Astrocyte of the spinal cord (primary cell): ENCODE results near the gene FUOM.

Experiments used
- DNase-seq: peaks from one replicate; pipeline ENCODE4 v3.0.0; 2011; ENCODE audit warnings: low read depth, low spot score
- H3K4me3 ChIP-seq: 2 replicates; pipeline ENCODE4 v1.5.1; 2011; ENCODE audit warnings: low read depth, mild to moderate bottlenecking, low read length, moderate library complexity
- in situ Hi-C: cut with HindIII; loops from 2 replicates; pipeline ENCODE4 v1.10.0; 2017; ENCODE audit warnings: low sequenced_read_pairs
- TF ChIP-seq, protein P1 (sequence below): IDR thresholded peaks from 2 replicates; pipeline ENCODE4 v1.5.1; 2012; ENCODE audit warnings: low read depth, mild to moderate bottlenecking, low read length, inconsistent platforms

Gene FUOM

DNA sequence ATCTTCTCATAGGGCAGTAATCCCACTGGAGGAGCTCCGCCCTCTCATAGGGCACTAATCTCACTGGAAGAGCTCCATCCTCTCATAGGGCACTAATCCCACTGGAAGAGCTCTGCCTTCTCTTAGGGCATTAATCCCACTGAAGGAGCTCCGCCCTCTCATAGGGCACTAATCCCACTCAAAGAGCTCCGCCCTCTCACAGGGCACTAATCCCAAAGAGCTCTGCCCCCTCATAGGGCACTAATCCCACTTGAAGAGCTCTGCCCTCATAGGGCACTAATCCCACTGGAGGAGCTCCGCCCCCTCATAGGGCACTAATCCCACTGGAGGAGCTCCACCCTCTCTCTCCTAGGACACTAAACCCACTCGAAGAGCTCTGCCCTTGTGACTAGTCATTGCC is 3.4 kb upstream of the FUOM start:
- in situ Hi-C loops, result no loop called here
- TF ChIP-seq, protein P1, sequence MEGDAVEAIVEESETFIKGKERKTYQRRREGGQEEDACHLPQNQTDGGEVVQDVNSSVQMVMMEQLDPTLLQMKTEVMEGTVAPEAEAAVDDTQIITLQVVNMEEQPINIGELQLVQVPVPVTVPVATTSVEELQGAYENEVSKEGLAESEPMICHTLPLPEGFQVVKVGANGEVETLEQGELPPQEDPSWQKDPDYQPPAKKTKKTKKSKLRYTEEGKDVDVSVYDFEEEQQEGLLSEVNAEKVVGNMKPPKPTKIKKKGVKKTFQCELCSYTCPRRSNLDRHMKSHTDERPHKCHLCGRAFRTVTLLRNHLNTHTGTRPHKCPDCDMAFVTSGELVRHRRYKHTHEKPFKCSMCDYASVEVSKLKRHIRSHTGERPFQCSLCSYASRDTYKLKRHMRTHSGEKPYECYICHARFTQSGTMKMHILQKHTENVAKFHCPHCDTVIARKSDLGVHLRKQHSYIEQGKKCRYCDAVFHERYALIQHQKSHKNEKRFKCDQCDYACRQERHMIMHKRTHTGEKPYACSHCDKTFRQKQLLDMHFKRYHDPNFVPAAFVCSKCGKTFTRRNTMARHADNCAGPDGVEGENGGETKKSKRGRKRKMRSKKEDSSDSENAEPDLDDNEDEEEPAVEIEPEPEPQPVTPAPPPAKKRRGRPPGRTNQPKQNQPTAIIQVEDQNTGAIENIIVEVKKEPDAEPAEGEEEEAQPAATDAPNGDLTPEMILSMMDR, result no peak
- DNase-seq, result no peak
- no peak overlapping the region for H3K4me3 ChIP-seq

DNA sequence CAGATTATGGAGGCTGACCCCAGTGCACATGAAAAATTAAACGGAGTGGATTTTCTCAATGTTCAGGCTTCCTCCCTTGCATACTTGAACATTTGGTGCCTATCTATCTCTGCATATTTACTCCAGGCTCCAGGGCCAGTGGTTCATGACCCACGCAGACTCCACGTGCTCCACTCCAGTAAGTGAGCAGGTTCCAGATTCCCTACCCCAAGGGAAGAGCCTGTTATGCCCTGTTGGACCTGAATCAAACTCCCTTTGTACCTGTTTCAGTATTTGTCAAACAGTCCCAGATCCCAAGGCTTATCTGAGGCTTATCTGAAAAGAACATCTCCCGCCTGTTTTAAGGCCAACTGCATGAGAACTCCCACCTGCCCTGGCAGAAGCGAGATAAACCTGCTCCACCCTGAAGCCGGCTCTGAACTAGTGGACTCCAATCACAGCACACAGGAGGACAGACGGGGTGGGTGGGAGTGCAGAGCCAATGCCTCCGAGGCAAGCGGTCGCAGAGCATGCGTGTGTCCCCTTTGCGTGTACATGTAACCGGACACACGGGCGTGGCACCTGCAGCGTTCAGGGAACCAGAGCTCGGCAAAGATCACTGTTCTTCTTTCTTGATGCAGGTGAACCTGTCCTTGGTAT is 2.3 kb upstream of the FUOM start:
- in situ Hi-C loops, result no loop called here
- DNase-seq, result no peak

DNA sequence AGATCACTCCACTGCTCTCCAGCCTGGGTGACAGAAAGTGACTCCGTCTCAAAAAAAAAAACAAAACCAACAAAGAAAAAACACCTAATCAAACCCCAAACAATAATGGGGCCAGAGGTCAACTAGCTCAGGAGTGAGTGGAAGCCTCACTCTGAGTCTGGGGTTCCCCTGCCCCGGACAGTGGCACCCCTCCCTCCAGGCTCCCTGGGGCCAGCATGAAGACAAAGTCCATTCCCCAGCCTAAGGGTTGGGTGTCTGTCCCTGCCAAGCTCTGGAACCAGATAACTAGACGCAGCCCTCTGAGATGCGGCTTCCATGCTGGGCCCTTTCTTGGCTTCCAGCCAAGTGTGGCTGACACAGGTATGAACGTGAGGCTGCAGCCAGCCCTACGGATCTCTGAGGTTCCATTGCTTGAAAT is 1.7 kb upstream of the FUOM start:
- TF ChIP-seq, protein P1, result no peak
- no peak overlapping the region for H3K4me3 ChIP-seq
- in situ Hi-C loops, result no loop called here
- DNase-seq, result no peak

More for the DNA sequence above, 2.3 kb upstream of the FUOM start:
- H3K4me3 ChIP-seq, result no peak overlapping the region
- TF ChIP-seq, protein P1, result no peak

DNA sequence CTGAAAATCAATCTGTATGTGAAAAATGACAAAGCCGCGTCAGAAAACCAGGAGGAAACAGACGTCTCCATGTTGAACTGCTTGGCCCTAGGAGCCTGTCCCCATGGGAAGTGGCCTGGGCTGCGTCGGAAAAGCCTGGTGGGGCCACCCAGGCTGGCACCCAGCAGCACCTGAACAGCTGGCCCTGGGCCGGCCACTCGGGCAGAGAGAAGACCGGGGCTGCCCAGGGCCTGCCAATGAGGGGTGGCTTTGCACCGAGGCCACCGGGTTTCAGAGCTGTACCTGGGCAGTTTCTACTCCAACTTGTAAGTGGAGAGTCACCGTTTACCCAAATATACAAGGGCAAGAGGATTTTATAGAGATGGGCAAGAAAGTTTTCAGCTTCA is 1.1 kb upstream of the FUOM start:
- no peak overlapping the region for H3K4me3 ChIP-seq
- in situ Hi-C loops, result no loop called here

DNA sequence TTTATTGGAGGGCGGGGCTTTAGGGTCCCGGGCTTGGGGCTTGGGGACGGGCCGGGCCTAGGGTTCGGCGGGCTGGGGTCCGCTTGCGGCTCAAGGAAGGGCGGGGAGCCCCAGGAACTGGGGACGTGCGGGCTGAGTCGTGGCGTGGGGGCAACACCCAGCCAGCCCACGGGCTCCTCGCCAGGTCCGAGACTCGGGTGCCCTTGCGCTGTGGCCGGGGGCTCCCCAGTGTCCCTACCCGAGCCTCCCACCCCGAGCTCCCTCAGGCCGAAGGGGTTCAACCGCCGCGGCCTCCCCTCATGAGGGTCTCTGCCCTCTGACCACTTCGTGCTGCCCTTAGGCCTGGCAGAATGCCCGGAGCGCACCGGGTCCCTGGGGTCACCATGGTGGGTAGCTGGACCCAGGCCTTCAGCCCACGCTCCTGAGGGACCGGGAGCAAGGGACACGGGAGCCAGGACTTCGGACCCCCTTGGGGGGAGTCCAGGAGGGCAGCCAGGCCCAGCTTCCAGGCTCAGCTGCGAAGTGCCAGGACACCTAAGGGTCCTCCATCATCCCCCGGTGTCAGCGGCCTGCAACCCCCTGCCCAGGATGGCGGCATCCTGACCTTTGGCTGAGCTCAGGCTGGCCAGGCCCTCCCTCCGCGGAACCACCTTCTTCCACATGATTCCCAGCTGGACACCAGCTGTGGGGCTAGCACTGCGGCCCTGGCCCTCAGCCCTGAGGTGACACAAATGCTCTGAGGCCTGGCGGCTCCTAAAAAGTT is 524 bp upstream of the FUOM start:
- no peak overlapping the region for H3K4me3 ChIP-seq
- TF ChIP-seq, protein P1, result no peak
- DNase-seq, result no peak

More for the DNA sequence above, 1.1 kb upstream of the FUOM start:
- DNase-seq, result no peak
- TF ChIP-seq, protein P1, result no peak

DNA sequence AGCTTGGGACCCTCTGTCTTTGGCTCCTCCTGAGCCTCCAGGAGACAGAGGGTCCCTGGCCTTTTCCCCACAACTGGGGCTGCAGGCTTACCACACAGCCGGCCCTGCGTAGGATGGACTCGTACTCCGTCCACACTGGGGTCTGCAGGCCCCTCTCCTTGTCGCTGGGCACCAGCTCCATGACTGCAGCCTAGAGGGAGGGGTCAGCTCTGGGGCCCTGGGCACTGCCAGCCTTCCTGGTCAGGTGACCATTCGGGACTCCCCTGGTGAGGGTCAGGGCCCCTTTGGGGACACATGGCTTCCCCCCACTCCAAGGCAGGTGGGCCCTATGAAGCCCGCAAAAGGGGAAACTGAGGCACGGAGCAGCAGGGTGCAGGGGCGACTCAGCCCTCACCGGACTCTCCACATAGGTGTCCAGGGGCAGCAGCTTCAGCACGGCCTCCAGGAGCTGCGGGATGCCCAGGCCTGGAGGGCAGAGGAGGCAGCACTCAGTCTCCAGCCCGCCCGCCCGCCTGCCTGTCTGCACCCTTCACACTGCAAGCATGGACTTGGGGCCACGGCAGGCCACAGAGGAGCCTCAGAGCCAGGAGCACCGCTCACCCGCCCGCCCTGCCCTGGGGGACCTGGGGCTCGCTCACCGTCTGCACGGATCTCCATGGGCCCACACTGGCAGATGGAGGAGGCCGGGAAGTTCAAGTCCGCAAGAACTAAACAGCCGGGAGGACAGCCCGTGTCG is 1.1 kb downstream of the FUOM start:
- H3K4me3 ChIP-seq, result peak overlapping the region; percentile 49
- DNase-seq, result no peak
- TF ChIP-seq, protein P1, result no peak
- in situ Hi-C loops, result no loop called here

More for the DNA sequence above, 524 bp upstream of the FUOM start:
- in situ Hi-C loops, result no loop called here
